Measurements from ENCODE around the gene EPS8L2. TPM values are rescaled to one million over a fixed set of nuclear protein-coding genes. Genes with fewer than 3 reads are reported as not detected.

The EPS8L2 gene
- polyA plus RNA-seq, 1 experiment, result 44.4 TPM

DNA sequence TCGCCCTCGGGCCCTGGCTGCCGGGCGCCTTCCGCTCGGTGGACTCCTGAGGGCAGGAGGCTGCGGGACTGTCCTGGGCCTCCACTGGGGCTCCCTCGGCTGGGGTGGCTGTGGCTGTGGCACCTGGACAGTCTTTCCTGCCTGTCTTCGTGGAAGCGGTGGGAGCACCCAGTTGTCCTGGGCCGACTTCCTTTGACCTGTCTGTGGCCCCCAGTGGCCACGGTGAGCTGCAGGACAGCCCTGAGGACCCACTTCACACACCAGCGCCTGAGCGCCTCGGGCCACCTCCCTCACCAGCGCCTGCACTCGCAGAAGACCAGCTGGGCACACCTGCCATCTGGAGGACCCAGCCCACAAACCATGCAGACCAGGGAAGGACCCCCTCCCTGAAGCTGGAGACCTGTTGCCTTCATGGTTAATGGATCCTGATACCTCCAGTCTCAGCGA, 1.8 kb upstream of the EPS8L2 start:
- H3K27me3 ChIP-seq (ENCODE audit: control insufficient read depth, insufficient read depth, low read length), result no peaks in the 10 kb centered on the region
- TF ChIP-seq, protein P1, sequence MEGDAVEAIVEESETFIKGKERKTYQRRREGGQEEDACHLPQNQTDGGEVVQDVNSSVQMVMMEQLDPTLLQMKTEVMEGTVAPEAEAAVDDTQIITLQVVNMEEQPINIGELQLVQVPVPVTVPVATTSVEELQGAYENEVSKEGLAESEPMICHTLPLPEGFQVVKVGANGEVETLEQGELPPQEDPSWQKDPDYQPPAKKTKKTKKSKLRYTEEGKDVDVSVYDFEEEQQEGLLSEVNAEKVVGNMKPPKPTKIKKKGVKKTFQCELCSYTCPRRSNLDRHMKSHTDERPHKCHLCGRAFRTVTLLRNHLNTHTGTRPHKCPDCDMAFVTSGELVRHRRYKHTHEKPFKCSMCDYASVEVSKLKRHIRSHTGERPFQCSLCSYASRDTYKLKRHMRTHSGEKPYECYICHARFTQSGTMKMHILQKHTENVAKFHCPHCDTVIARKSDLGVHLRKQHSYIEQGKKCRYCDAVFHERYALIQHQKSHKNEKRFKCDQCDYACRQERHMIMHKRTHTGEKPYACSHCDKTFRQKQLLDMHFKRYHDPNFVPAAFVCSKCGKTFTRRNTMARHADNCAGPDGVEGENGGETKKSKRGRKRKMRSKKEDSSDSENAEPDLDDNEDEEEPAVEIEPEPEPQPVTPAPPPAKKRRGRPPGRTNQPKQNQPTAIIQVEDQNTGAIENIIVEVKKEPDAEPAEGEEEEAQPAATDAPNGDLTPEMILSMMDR (IDR thresholded peaks at IDR 0.05; ENCODE audit: insufficient read depth, low read depth, low read length), result no peak
- H3K4me3 ChIP-seq (ENCODE audit: low read depth, low read length), result no peak overlapping the region
- DNase-seq (ENCODE audit: low read depth), result no peak
- ChIA-PET POLR2A (interaction anchor here (0.5 kb wide), 1 partner anchor 30 kb away, joined by 3 read pairs; no protein-coding TSS in a partner anchor), CTCF (interaction anchor here (0.9 to 3.3 kb wide), 4 partner anchors 9 to 128 kb away, joined by 3 to 17 read pairs (median 3); partner anchors contain the start of genes DEAF1 and TMEM80)
- peaks cover 14% of the 10 kb centered on the region for H3K36me3 ChIP-seq (ENCODE audit: control insufficient read depth, insufficient read depth, low read length)

GRCh38 chr11:704781-705645, 1.0 kb upstream of the EPS8L2 start:
- peak overlapping the region; percentile 75 for H3K4me3 ChIP-seq (ENCODE audit: low read depth, low read length)
- DNase-seq (ENCODE audit: low read depth), result no peak
- no peaks in the 10 kb centered on the region for H3K27me3 ChIP-seq (ENCODE audit: control insufficient read depth, insufficient read depth, low read length)
- peaks cover 10% of the 10 kb centered on the region for H3K36me3 ChIP-seq (ENCODE audit: control insufficient read depth, insufficient read depth, low read length)
- ChIA-PET CTCF (interaction anchor here (0.9 to 3.3 kb wide), 4 partner anchors 9 to 129 kb away, joined by 3 to 17 read pairs (median 3); partner anchors contain the start of genes DEAF1 and TMEM80), POLR2A (no interaction called here)
- TF ChIP-seq, protein P1 (IDR thresholded peaks at IDR 0.05; ENCODE audit: insufficient read depth, low read depth, low read length), result no peak

DNA sequence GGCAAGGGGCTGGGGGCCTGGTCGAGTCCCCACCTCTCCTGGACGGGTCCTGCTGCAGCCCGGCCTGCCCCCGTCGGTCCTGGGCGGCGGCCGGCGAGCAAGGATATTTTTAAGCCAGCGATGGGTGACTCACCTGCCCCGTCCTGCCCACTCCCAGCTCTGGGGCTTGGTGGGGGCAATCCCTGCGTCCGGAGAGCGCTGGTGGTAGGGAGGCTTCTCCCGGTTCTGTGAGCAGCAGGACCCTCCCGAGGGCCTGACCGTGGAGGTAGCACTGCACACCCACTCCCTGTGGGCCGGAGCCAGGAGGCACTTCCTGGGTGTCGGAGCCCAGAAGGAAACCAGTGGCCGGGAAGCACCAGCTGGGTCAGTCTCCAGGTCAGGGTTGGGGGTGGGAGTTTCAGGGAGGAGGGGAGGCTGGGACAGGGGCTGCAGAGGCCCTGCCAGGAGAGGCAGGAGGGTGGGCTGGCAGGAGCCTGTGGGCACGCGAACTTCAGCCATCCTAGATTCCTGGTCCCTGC, 467 bp downstream of the EPS8L2 start:
- DNase-seq (ENCODE audit: low read depth), result no peak
- ChIA-PET POLR2A (interaction anchor here (0.6 kb wide), 1 partner anchor 89 kb away, joined by 10 read pairs; no protein-coding TSS in a partner anchor), CTCF (interaction anchor here (0.9 to 2.6 kb wide), 7 partner anchors 9 to 132 kb away, joined by 3 to 8 read pairs (median 3); partner anchors contain the start of genes DEAF1 and TMEM80)
- H3K4me3 ChIP-seq (ENCODE audit: low read depth, low read length), result peak overlapping the region; percentile 75
- TF ChIP-seq, protein P1 (IDR thresholded peaks at IDR 0.05; ENCODE audit: insufficient read depth, low read depth, low read length), result no peak
- peaks cover 7% of the 10 kb centered on the region for H3K36me3 ChIP-seq (ENCODE audit: control insufficient read depth, insufficient read depth, low read length)
- no peaks in the 10 kb centered on the region for H3K27me3 ChIP-seq (ENCODE audit: control insufficient read depth, insufficient read depth, low read length)

DNA sequence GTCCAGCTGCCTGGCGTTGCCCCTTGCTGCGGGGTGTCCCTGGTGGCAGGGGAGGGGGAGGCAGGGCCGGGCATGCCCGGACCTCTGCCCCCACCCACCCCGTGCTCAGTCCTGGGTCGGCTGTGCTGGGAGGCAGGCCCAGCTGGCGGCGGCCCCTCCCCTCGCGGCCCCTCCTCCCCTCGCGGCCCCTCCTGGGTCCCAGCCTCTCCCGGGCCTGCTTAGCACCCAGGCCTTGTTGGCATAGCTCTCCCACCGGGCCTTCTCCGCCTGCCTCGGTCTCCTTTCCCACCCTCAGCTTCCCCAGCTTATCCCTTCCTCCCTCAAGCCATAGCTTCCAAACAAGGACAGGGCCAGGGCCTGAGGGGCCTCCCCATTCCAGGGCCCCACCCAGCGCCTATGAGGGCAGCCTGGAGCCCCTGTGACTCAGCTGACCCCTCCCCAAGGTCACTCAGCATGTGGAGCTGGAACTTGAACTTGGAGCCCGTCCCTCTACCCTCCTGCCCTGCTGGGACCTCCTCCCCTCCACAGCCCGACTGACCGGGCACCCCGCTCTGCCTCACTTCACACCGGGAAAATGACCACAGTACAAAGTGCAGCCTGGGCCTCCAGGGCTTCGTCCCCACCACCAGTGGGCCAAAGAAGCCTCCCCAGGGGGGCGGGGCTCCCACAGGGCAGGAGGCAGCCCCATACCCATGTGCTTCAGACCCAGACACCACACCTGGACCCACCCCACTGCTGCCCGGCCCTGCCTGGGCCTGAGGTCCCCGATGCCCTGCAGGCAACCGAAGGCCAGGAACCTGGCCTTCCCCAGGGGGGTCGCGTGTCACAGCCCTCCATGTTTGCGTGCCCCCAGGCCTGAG, 1.2 kb downstream of the EPS8L2 start:
- DNase-seq (ENCODE audit: low read depth), result no peak
- CTCF ChIA-PET, result interaction anchor here (0.9 to 2.6 kb wide), 7 partner anchors 9 to 133 kb away, joined by 3 to 8 read pairs (median 3); partner anchors contain the start of genes DEAF1 and TMEM80
- Histone ChIP-seq H3K36me3 (ENCODE audit: control insufficient read depth, insufficient read depth, low read length) (peaks cover 3% of the 10 kb centered on the region), H3K27me3 (ENCODE audit: control insufficient read depth, insufficient read depth, low read length) (no peaks in the 10 kb centered on the region), H3K4me3 (ENCODE audit: low read depth, low read length) (peak overlapping the region; percentile 75)
- TF ChIP-seq, protein P1 (IDR thresholded peaks at IDR 0.05; ENCODE audit: insufficient read depth, low read depth, low read length), result peak; percentile 13; the same call in 1 of the 2 replicates
- POLR2A ChIA-PET, result interaction anchor here (0.6 kb wide), 1 partner anchor 89 kb away, joined by 10 read pairs; no protein-coding TSS in a partner anchor

Data from BJ (cell line).